ENCODE results near the gene CEMIP.

DNA sequence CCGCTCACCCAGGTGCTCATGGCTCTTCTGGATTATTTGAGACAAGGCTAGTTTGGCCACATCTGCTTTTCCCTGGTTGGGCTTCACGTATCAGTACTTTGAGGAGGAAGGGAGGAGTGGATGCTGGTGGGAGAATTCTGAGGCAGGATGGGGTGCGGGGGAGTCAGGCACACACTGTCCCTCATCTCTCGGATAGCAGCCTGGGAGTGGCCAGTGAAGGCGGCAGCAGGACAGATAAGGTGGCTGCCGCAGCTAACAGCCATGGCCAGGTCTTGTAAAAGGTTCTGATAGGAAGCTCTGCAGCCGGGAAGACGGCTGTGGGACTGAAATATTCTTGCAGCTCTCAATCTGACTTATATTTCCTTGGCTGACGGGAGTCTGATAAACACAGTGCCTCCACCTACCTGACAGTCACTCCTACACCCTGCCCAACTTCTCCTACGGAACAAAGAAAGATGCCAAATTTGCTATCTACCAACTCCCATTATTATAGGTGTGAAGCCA is 123.2 kb downstream of the CEMIP start:
- TF ChIP-seq, protein P1, sequence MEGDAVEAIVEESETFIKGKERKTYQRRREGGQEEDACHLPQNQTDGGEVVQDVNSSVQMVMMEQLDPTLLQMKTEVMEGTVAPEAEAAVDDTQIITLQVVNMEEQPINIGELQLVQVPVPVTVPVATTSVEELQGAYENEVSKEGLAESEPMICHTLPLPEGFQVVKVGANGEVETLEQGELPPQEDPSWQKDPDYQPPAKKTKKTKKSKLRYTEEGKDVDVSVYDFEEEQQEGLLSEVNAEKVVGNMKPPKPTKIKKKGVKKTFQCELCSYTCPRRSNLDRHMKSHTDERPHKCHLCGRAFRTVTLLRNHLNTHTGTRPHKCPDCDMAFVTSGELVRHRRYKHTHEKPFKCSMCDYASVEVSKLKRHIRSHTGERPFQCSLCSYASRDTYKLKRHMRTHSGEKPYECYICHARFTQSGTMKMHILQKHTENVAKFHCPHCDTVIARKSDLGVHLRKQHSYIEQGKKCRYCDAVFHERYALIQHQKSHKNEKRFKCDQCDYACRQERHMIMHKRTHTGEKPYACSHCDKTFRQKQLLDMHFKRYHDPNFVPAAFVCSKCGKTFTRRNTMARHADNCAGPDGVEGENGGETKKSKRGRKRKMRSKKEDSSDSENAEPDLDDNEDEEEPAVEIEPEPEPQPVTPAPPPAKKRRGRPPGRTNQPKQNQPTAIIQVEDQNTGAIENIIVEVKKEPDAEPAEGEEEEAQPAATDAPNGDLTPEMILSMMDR (conservative IDR thresholded peaks at IDR 0.05) = no peak
- no peak for TF ChIP-seq EZH2 (IDR thresholded peaks at IDR 0.05; ENCODE audit: low read depth)
